Esophagus muscularis mucosa (tissue), 3 donors: ENCODE measurements around the gene GLRA2.

ENCODE experiments used
- CTCF ChIP-seq, 3 experiments: fragments of 200-600 bp in 2 of 3; fragments of 450-650 bp in 1 of 3; sonication (generic) in 2 of 3; IDR thresholded peaks; one replicate each; pipeline ENCODE4 v1.5.1; 2017 to 2019; ENCODE audit warnings: antibody characterized with exemption in 3 of 3, mild to moderate bottlenecking in 2 of 3, moderate library complexity in 1 of 3
- POLR2A ChIP-seq: fragments of 450-650 bp; IDR thresholded peaks from one replicate; pipeline ENCODE4 v1.6.1; 2017; ENCODE audit warnings: antibody characterized with exemption, moderate library complexity, mild to moderate bottlenecking, low read depth
- POLR2AphosphoS5 ChIP-seq, 2 donors: sonication (generic); formaldehyde crosslinking; IDR thresholded peaks; one replicate each; pipeline ENCODE4 v1.6.1; 2017; ENCODE audit warnings: antibody characterized with exemption in 2 of 2

DNA sequence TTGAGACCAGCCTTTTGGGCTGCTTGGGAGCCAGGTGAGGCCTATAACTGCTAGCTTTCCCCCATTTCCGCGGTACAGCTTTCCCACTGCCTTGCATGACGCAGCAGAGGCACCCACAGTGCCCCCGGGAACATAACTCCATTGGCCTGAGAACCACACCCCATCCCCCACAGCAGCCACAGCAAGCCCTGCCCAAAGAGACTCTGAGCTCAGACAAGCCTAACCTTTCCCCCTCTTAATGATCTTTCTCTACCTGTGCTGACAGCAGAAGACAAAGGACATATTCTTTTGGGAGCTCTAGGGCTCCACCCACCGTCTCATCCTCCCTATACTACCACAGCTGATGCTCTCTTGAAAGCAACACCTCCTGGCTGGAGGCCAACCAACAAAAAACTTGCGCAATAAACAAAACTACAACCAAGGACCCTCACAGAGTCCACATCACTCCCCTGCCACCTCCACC is 228.7 kb downstream of the GLRA2 start:
- TF ChIP-seq POLR2A (no peak), CTCF (IDR thresholded peaks at IDR 0.05) (no peak), POLR2AphosphoS5 (IDR thresholded peaks at IDR 0.05) (no peak)
